Measurements from ENCODE around the gene FAM98B. TPM values are rescaled to one million over a fixed set of nuclear protein-coding genes. Genes with fewer than 3 reads are reported as not detected.

FAM98B gene
- total RNA-seq, 2 experiments from 2014 or later = 45.9 to 67.9 TPM

DNA sequence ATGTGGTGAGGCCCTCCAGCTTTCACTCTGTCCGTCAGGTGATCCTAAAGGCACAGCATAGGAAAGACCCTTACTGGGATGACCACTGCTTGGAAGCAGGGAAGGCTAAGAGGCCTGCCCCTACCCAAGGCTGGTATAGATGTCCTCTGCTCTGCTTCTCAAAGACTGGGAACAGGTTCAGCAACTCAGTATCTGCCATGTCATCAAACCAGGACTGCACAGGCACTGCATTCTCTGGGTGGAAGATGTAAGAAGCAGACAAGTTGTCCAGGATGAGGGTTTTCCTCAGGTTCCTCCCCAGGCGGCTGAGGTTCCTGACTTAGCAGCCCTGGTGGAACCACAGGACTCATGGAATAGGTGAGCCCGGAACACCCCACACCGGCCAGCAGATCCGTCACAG is 4.7 kb downstream of the FAM98B start:
- POLR2A ChIA-PET = no interaction called here
- CTCF ChIA-PET = interaction anchor here (1.0 to 1.5 kb wide), 2 partner anchors 18 to 232 kb away, joined by 3 to 4 read pairs; no protein-coding TSS in a partner anchor

DNA sequence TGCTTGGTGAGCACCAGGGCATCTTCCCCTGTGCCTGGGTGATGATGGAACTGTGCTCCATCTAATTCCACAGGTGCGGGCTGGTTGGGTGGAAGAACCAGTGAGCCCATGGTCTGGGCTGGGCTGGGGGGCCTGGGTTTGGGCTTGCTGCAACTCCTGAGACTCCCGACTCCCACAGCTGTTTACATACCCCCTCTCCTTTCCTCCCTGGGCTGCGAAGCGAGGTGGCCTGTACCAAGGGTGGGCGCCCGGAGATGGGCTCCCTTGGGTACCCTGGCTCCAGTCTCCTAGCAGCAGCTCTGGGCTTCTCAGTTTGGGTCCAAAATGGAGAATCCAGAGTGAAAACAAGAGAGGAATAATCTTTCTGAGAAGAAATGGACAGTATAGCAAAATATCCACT is 5.6 kb downstream of the FAM98B start:
- ChIA-PET CTCF (no interaction called here), POLR2A (no interaction called here)

DNA sequence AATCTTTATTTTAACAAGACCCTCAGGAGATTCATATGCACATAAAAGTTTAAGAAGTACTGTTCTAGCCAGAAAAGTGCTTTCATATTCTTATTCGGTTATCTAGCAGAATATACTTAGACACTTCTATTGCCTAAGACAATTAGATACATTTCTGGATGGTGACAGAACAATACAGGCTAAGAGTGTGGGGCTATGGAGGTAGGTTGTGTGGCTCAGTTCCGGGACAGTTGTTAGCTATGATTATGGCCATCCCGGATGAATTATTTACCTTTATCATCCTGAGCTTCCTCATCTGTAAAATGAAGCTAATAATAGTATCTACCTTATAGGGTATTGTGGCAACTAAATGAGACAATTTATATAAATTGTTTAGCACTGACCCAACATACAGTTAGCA is 6.6 kb downstream of the FAM98B start:
- POLR2A ChIA-PET = interaction anchor here (0.7 kb wide), 1 partner anchor 239 kb away, joined by 5 read pairs; no protein-coding TSS in a partner anchor
- CTCF ChIA-PET = interaction anchor here (1.3 kb wide), 1 partner anchor 230 kb away, joined by 4 read pairs; no protein-coding TSS in a partner anchor

- POLR2A ChIA-PET = interaction anchor here (0.7 kb wide), 1 partner anchor 238 kb away, joined by 5 read pairs; no protein-coding TSS in a partner anchor
- CTCF ChIA-PET = interaction anchor here (1.3 kb wide), 1 partner anchor 230 kb away, joined by 4 read pairs; no protein-coding TSS in a partner anchor
These were observed 7.3 kb downstream of the FAM98B start for GRCh38 chr15:38461066-38461833.

DNA sequence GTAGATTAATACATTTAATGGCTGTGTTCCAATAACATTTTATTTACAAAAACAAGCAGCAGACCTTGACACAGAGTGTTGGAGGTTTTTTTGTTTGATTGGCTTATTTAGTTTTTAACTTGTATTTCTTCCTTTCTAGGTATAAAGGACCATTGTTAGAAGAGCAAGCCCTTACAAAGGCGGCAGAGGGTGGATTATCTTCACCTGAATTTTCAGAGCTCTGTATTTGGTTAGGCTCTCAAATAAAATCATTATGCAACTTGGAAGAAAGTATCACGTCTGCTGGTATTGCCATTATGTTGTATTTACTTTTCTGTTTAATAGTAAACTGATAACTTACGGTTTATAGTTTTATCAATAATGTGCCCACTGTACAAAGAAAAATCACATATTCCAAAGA is 10.0 kb downstream of the FAM98B start:
- ChIA-PET CTCF (interaction anchor here (1.2 to 1.5 kb wide), 2 partner anchors 24 to 233 kb away, joined by 3 to 5 read pairs; no protein-coding TSS in a partner anchor), POLR2A (no interaction called here)

DNA sequence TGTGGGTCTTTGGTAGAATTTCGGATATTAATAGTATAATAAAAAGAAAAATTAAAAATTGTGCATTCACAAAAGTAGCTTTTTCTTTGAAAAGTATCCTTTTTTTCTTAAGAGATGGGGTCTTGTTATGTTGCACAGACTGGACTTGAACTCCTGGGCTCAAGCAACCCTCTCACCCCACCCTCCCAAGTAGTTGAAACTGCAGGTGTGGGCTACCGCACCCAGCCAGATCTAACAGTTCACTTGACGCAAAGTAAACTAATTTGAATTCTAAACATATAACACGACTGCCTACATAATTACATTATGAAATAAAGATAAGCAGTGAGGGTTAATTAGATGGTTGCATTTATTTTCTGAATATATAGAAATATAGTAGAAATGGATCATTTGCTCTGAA is 10.7 kb downstream of the FAM98B start:
- CTCF ChIA-PET = interaction anchor here (1.5 kb wide), 1 partner anchor 25 kb away, joined by 5 read pairs; no protein-coding TSS in a partner anchor

DNA sequence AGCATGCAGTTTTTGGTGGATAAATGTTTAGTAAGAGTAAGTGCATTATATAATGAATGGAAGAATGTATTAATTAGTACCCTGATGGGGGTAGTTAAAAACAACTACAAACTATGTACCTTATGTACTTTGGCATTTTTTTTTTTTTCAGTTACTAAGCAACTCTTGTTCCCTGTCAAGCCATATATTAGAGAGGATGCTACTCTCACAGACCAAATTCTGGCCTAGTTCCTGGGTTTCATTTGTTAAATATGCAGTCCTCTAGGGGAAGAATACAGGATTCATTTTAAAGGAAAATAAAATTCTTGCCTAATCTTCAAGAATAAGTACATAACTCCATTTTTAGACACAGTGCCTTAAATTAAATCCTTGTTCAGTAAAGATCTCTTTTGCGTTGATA is 16.9 kb downstream of the FAM98B start:
- CTCF ChIA-PET = no interaction called here
- POLR2A ChIA-PET = no interaction called here

More for the DNA sequence above, 10.7 kb downstream of the FAM98B start:
- POLR2A ChIA-PET = no interaction called here

DNA sequence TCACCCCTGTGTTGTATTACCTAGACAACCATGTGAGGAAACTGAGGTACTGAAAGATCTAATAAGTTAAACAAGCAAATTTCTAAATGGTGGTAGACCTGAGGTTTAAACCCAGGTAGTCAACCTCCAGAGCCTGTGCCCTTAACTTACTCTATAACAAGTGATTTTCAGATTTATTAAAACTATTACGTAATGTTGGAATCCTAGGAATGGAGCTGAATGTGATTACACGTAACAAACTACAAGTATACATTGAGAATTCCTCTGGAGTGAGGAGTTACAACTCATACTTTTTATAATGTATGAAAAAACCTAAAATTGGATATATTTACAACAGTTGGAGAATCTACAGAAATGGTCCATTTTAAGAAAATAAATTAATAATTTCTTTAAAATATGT is 18.0 kb downstream of the FAM98B start:
- POLR2A ChIA-PET = no interaction called here
- CTCF ChIA-PET = interaction anchor here (1.0 kb wide), 1 partner anchor 92 kb away, joined by 4 read pairs; the partner anchor contains the start of gene RASGRP1

GRCh38 chr15:38474155-38474757 is 20.3 kb downstream of the FAM98B start:
- CTCF ChIA-PET = interaction anchor here (1.7 to 1.8 kb wide), 2 partner anchors 215 to 226 kb away, joined by 4 to 14 read pairs; no protein-coding TSS in a partner anchor
- POLR2A ChIA-PET = interaction anchor here (1.9 kb wide), 1 partner anchor 90 kb away, joined by 6 read pairs; the partner anchor contains the start of gene RASGRP1

DNA sequence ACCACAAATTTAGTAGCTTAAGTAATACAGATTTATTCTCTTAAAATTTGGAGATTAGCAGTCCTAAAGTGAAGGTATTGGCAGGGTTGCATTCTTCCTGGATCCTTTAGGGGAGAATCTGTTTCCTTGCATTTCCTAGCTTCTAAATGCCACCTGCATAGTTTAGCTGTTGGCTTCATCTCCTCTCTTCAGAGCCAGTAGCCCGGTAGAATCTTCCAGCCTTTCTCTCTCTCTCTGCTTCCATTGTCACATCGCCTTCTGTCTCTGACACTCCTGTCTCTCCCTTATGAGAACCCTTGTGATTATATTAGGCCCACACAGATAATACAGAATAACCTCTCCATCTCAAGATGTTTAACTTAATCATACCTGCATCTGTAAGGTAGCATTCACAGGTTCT is 21.4 kb downstream of the FAM98B start:
- CTCF ChIA-PET = interaction anchor here (1.7 to 1.8 kb wide), 2 partner anchors 214 to 224 kb away, joined by 4 to 14 read pairs; no protein-coding TSS in a partner anchor

DNA sequence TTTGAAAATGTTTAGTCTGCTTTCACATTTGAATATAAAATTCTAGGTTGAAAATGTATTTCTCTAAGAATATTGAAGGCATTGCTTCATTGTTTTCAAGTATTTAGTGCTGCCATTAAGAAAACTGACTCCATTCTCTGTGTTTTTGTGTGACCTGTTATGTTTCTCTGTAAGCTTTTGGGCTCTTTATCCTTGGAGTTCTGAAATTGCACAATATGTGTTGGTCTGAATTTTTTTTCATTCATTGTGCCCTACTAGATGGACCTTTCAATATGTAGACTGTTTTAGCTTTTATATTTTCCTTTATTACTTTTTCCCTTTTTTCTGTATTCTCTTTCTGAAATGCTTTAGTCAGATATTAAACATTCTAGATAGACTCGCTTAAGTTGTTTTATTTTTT is 22.2 kb downstream of the FAM98B start:
- CTCF ChIA-PET = interaction anchor here (1.8 kb wide), 1 partner anchor 223 kb away, joined by 4 read pairs; no protein-coding TSS in a partner anchor
- POLR2A ChIA-PET = no interaction called here

More for the DNA sequence above, 21.4 kb downstream of the FAM98B start:
- POLR2A ChIA-PET = interaction anchor here (1.0 to 1.9 kb wide), 2 partner anchors 35 to 89 kb away, joined by 3 to 6 read pairs; partner anchors contain the start of gene RASGRP1

GRCh38 chr15:38477637-38478036 is 23.7 kb downstream of the FAM98B start:
- CTCF ChIA-PET = interaction anchor here (1.4 to 2.5 kb wide), 4 partner anchors 8 to 221 kb away, joined by 4 to 7 read pairs (median 6); no protein-coding TSS in a partner anchor
- POLR2A ChIA-PET = no interaction called here

- POLR2A ChIA-PET = no interaction called here
- CTCF ChIA-PET = interaction anchor here (1.7 to 2.1 kb wide), 3 partner anchors 10 to 221 kb away, joined by 4 to 5 read pairs (median 4); no protein-coding TSS in a partner anchor
These were observed 25.3 kb downstream of the FAM98B start for GRCh38 chr15:38479266-38479665.

- POLR2A ChIA-PET = no interaction called here
- CTCF ChIA-PET = interaction anchor here (1.8 to 2.1 kb wide), 2 partner anchors 211 to 220 kb away, joined by 4 read pairs; no protein-coding TSS in a partner anchor
These were observed 25.8 kb downstream of the FAM98B start for GRCh38 chr15:38479756-38480155.

- ChIA-PET CTCF (no interaction called here), POLR2A (no interaction called here)
These were observed 27.2 kb downstream of the FAM98B start for GRCh38 chr15:38481113-38481512.

DNA sequence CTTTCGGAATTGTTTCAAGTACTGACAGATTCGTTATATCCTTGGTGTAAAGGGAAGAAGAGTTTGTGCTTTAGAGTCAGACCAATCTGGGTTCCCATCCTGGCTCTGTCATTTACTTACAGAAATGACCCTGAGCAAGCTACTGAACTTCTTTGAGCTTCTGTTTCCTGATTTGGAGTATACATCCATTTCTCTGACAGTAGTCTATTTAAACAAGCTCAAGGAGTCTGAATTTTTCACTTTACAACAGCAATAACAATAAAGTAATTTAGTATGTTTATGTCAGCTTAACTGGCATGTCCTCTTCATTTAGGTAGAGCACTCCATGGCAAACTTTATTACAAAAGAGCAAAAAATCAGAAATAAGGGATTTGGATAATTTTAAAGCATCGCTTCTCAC is 27.8 kb downstream of the FAM98B start:
- ChIA-PET POLR2A (interaction anchor here (0.6 kb wide), 1 partner anchor 1382 kb away, joined by 10 read pairs; the partner anchor contains the start of gene MEIS2), CTCF (interaction anchor here (1.1 kb wide), 1 partner anchor 82 kb away, joined by 3 read pairs; the partner anchor contains the start of gene RASGRP1)

- POLR2A ChIA-PET = no interaction called here
- CTCF ChIA-PET = interaction anchor here (1.1 kb wide), 1 partner anchor 81 kb away, joined by 3 read pairs; the partner anchor contains the start of gene RASGRP1
These were observed 28.6 kb downstream of the FAM98B start for GRCh38 chr15:38482572-38482971.

- ChIA-PET POLR2A (no interaction called here), CTCF (no interaction called here)
These were observed 33.0 kb downstream of the FAM98B start for GRCh38 chr15:38486936-38487335.

DNA sequence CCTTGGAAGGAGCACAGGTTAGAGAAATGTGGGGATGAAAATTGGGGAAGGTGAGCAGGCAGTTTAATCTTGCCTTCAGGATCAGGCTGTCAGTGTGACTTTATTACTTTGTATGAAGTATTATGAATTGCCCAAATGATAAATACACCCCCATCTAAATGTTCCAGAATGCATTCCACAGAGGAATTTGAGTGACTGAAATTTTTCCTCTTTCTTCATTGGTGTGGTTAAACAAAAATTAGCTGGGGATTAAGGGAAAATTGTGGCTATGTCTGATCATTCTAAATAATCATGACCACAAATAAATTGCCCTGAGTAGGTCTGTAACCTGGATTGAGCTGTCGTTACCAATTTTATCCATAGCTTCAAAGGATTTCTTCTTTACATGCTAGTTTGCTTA is 33.5 kb downstream of the FAM98B start:
- POLR2A ChIA-PET = no interaction called here
- CTCF ChIA-PET = interaction anchor here (0.9 kb wide), 1 partner anchor 210 kb away, joined by 4 read pairs; no protein-coding TSS in a partner anchor
